GM10266 (cell line): Measurements from ENCODE around the gene SLC26A3.

Experiments used
- DNase-seq: peaks from one replicate; pipeline ENCODE4 v3.0.0; 2012; ENCODE audit errors: extremely low spot score
- CTCF ChIP-seq: IDR thresholded peaks from 2 replicates; pipeline ENCODE4 v1.5.1; 2012; ENCODE audit warnings: mild to moderate bottlenecking, low read depth; ENCODE audit not compliant: control insufficient read depth, insufficient read depth; ENCODE audit errors: missing control alignments

The SLC26A3 gene

GRCh38 chr7:107718456-107719193, 84.4 kb downstream of the SLC26A3 start:
- no peak for DNase-seq

GRCh38 chr7:107715531-107715930, 87.5 kb downstream of the SLC26A3 start:
- no peak for TF ChIP-seq CTCF
- no peak for DNase-seq

More at GRCh38 chr7:107718456-107719193, 84.4 kb downstream of the SLC26A3 start:
- no peak for TF ChIP-seq CTCF
